K562 (cell line): ENCODE results near the gene PTPN11. TPM values are rescaled to one million over a fixed set of nuclear protein-coding genes. Genes with fewer than 3 reads are reported as not detected.

Experiments used
- ARID1B ChIP-seq: fragments of 450-650 bp; IDR thresholded peaks from 2 replicates; pipeline ENCODE4 v1.6.1; 2016; ENCODE audit warnings: antibody characterized with exemption, mild to moderate bottlenecking, inconsistent platforms
- CAMTA2 ChIP-seq: fragments of 250-450 bp; sonication (Bioruptor Pico); conservative IDR thresholded peaks from 2 replicates; pipeline ENCODE4 v1.5.1; 2022
- CXXC5 ChIP-seq: fragments of 250-450 bp; sonication (Bioruptor Pico); IDR thresholded peaks from 2 replicates; pipeline ENCODE4 v1.8.0; 2022; ENCODE audit warnings: inconsistent platforms, mild to moderate bottlenecking, moderate library complexity
- E2F1 ChIP-seq: sonication (generic); formaldehyde crosslinking; IDR thresholded peaks from 2 replicates; pipeline ENCODE4 v1.8.1; 2023; ENCODE audit warnings: mild to moderate bottlenecking, missing genetic modification reagents, moderate library complexity
- HDAC1 ChIP-seq, 2 experiments: fragments of 450-650 bp; IDR thresholded peaks; 2 replicates each; pipeline ENCODE4 v1.6.1; 2016 to 2017; ENCODE audit warnings: inconsistent platforms in 1 of 2, mild to moderate bottlenecking in 1 of 2, moderate library complexity in 1 of 2
- HMGN3 ChIP-seq: IDR thresholded peaks from 2 replicates; pipeline ENCODE4 v1.6.1; 2011; ENCODE audit warnings: borderline replicate concordance, low read depth, mild to moderate bottlenecking, mixed read lengths, low read length; ENCODE audit not compliant: insufficient read length; ENCODE audit errors: extremely low read depth
- KAT2B ChIP-seq: IDR thresholded peaks from one replicate; pipeline ENCODE4 v1.6.1; 2012; ENCODE audit warnings: low read depth, mild to moderate bottlenecking, control low read depth, inconsistent platforms, low read length, moderate library complexity
- KAT7 ChIP-seq: sonication (generic); formaldehyde crosslinking; IDR thresholded peaks from 2 replicates; pipeline ENCODE4 v1.8.0; 2022; ENCODE audit warnings: missing genetic modification reagents, mild to moderate bottlenecking, borderline replicate concordance
- NCOA1 ChIP-seq: fragments of 450-650 bp; IDR thresholded peaks from 2 replicates; pipeline ENCODE4 v1.6.1; 2016; ENCODE audit warnings: low read depth
- NCOR1 ChIP-seq: fragments of 450-650 bp; IDR thresholded peaks from 2 replicates; pipeline ENCODE4 v1.6.1; 2016; ENCODE audit warnings: mild to moderate bottlenecking, moderate library complexity
- NR2C2 ChIP-seq, 2 experiments: fragments of 200-800 bp in 1 of 2; sonication (Bioruptor generic) in 1 of 2; sonication (generic) in 1 of 2; formaldehyde crosslinking in 1 of 2; IDR thresholded peaks; 2 replicates each; pipeline versions ENCODE4 v1.6.1 to v1.8.0; 2016 to 2022; ENCODE audit warnings: mild to moderate bottlenecking in 1 of 2, missing compliant biosample characterization in 1 of 2, missing genetic modification characterization in 1 of 2, missing genetic modification reagents in 1 of 2
- PHTF2 ChIP-seq: fragments of 250-450 bp; sonication (Bioruptor Pico); IDR thresholded peaks from 2 replicates; pipeline ENCODE4 v1.5.0; 2021; ENCODE audit warnings: mild to moderate bottlenecking
- POLR3G ChIP-seq: IDR thresholded peaks from 2 replicates; pipeline ENCODE4 v1.6.1; 2011; ENCODE audit not compliant: insufficient read length, insufficient replicate concordance; ENCODE audit errors: extremely low read depth
- RBM14 ChIP-seq: fragments of 200-400 bp; formaldehyde crosslinking; IDR thresholded peaks from 2 replicates; pipeline ENCODE4 v1.6.1; 2018; ENCODE audit warnings: low read depth, mild to moderate bottlenecking, low read length, moderate library complexity, borderline replicate concordance; ENCODE audit not compliant: insufficient read depth
- USF1 ChIP-seq: sonication (generic); formaldehyde crosslinking; IDR thresholded peaks from 2 replicates; pipeline ENCODE4 v1.9.0; 2022; ENCODE audit warnings: mild to moderate bottlenecking, missing genetic modification reagents
- ZNF3 ChIP-seq: fragments of 250-450 bp; sonication (Bioruptor Pico); IDR thresholded peaks from 2 replicates; pipeline ENCODE4 v1.5.0; 2021; ENCODE audit warnings: mild to moderate bottlenecking, moderate library complexity
- ZNF324 ChIP-seq: fragments of 250-450 bp; sonication (Bioruptor Pico); IDR thresholded peaks from 2 replicates; pipeline ENCODE4 v1.4.0; 2020; ENCODE audit warnings: mild to moderate bottlenecking
- ZNF609 ChIP-seq: sonication (generic); formaldehyde crosslinking; IDR thresholded peaks from 2 replicates; pipeline ENCODE4 v1.8.1; 2023; ENCODE audit warnings: missing genetic modification reagents, mild to moderate bottlenecking, borderline replicate concordance
- polyA plus RNA-seq, 8 experiments: library from polyadenylated mRNA; depleted of rRNA in 4 of 8; stranded (reverse) in 5 of 8; unstranded in 3 of 8; fragments of >200 nt; fragmentation: Nextera tagmentation in 2 of 8; fragmentation: Illumina TruSeq in 1 of 8; extraction: Ambion mirVana in 2 of 8; extraction: Trizol in 1 of 8; gene quantifications; 2 replicates each; pipeline versions ENCODE4 v1.2.1 to v1.2.3, GENCODE V29; 2011 to 2014; ENCODE audit warnings: inconsistent platforms in 1 of 8, missing spikeins in 1 of 8
- total RNA-seq, 7 experiments: library from RNA; depleted of rRNA in 6 of 7; stranded (reverse); fragments of >200 nt in 6 of 7; fragmentation: Illumina TruSeq in 2 of 7; extraction: Trizol in 2 of 7; gene quantifications; 2 replicates each; pipeline versions ENCODE4 v1.2.1 to v1.2.3, GENCODE V29; 2011 to 2021; ENCODE audit warnings: low replicate concordance in 1 of 7

Gene PTPN11
- total and polyA plus RNA-seq, 9 of the 15 experiments (the other 6 are each of a cell fraction or from before 2014, with no cell fraction given): 22.5 to 126 (median 79.7) TPM

GRCh38 chr12:112409064-112409905, 9.5 kb upstream of the PTPN11 start, which contains the start of gene RPL6 (continued):
- TF ChIP-seq USF1 (CRISPR knock-in tag): no peak
- no peak for TF ChIP-seq RBM14
- no peak for TF ChIP-seq ZNF3 (CRISPR knock-in tag)
- TF ChIP-seq KAT7 (CRISPR knock-in tag): peak; percentile 36; the same call in 1 of the 2 replicates
- no peak; the same call in 1 of the 2 replicates for TF ChIP-seq E2F1 (CRISPR knock-in tag)
- TF ChIP-seq NCOR1: peak; percentile 44
- TF ChIP-seq PHTF2 (CRISPR knock-in tag): no peak
- no peak for TF ChIP-seq POLR3G
- TF ChIP-seq NR2C2 (CRISPR knock-in tag; IDR thresholded peaks at IDR 0.05): 0 out of 2 replicates have a peak, but pooled peaks have one; percentile 31
- peak; percentile 61; the same call in 1 of the 2 replicates for TF ChIP-seq NR2C2 (tag; IDR thresholded peaks at IDR 0.05)
- no peak for TF ChIP-seq HMGN3
- no peak for TF ChIP-seq CAMTA2 (CRISPR knock-in tag)
- TF ChIP-seq ARID1B: 0 out of 2 replicates have a peak, but pooled peaks have one; percentile 5
- TF ChIP-seq CXXC5 (CRISPR knock-in tag): peak; percentile 47
- TF ChIP-seq ZNF609 (CRISPR knock-in tag): peak; percentile 51; the same call in 1 of the 2 replicates
- TF ChIP-seq HDAC1 (IDR thresholded peaks at IDR 0.05): peak in 1 of 2 experiments; percentile 72; a peak in 2 of 4 replicates
- TF ChIP-seq ZNF324 (CRISPR knock-in tag): no peak
- TF ChIP-seq KAT2B: peak; percentile 89
- peak; percentile 70; the same call in 1 of the 2 replicates for TF ChIP-seq NCOA1
